Fibroblast of lung (primary cell): ENCODE data around the gene ZIC3. TPM values are rescaled to one million over a fixed set of nuclear protein-coding genes. Genes with fewer than 3 reads are reported as not detected.

Experiments used
- DNase-seq, 2 donors: peaks; one replicate each; pipeline versions ENCODE4 v3.0.0 to v3.0.0-alpha.2; 2010; ENCODE audit warnings: low read depth in 2 of 2
- H2AFZ ChIP-seq: 2 replicates; pipeline ENCODE4 v1.5.1; 2012; ENCODE audit warnings: low read length, control low read depth, inconsistent platforms
- H3K27ac ChIP-seq: 2 replicates; pipeline ENCODE4 v1.5.1; 2011; ENCODE audit warnings: low read length, control low read depth; ENCODE audit not compliant: insufficient read depth
- H3K27me3 ChIP-seq: 2 replicates; pipeline ENCODE4 v1.5.1; 2011; ENCODE audit warnings: mild to moderate bottlenecking, low read length; ENCODE audit not compliant: control insufficient read depth, insufficient read depth
- H3K36me3 ChIP-seq: 2 replicates; pipeline ENCODE4 v1.5.1; 2011; ENCODE audit warnings: low read length; ENCODE audit not compliant: control insufficient read depth, insufficient read depth
- H3K4me1 ChIP-seq: 2 replicates; pipeline ENCODE4 v1.5.1; 2011; ENCODE audit warnings: low read length; ENCODE audit not compliant: control insufficient read depth, insufficient read depth; ENCODE audit errors: extremely low read depth
- H3K4me2 ChIP-seq: 2 replicates; pipeline ENCODE4 v1.5.1; 2011; ENCODE audit warnings: low read length, control low read depth; ENCODE audit not compliant: insufficient read depth; ENCODE audit errors: extremely low read depth
- H3K4me3 ChIP-seq, 4 experiments: fragments of 200-600 bp in 1 of 4; sonication (generic) in 1 of 4; replicated peaks in 1 of 4; 2 replicates each; pipeline ENCODE4 v1.5.1; 2011 to 2016; ENCODE audit warnings: low read length in 4 of 4, low read depth in 3 of 4, mild to moderate bottlenecking in 3 of 4, control low read depth in 2 of 4, inconsistent platforms in 1 of 4, mixed read lengths in 1 of 4; ENCODE audit not compliant: insufficient read depth in 1 of 4; ENCODE audit errors: control extremely low read depth in 1 of 4
- H3K79me2 ChIP-seq: 2 replicates; pipeline ENCODE4 v1.5.1; 2012; ENCODE audit warnings: mild to moderate bottlenecking, low read length, inconsistent platforms; ENCODE audit not compliant: control insufficient read depth, insufficient read depth
- H3K9ac ChIP-seq: 2 replicates; pipeline ENCODE4 v1.5.1; 2011; ENCODE audit warnings: mild to moderate bottlenecking, low read length, control low read depth; ENCODE audit not compliant: insufficient read depth
- H3K9me3 ChIP-seq: 2 replicates; pipeline ENCODE4 v1.5.1; 2012; ENCODE audit warnings: low read depth, low read length; ENCODE audit not compliant: control insufficient read depth, insufficient read depth
- H4K20me1 ChIP-seq: 2 replicates; pipeline ENCODE4 v1.5.1; 2011; ENCODE audit warnings: low read length; ENCODE audit not compliant: control insufficient read depth, insufficient read depth; ENCODE audit errors: extremely low read depth
- EZH2 ChIP-seq: IDR thresholded peaks from 2 replicates; pipeline ENCODE4 v1.5.1; 2012; ENCODE audit warnings: low read length, control low read depth, mild to moderate bottlenecking; ENCODE audit errors: missing control alignments
- polyA plus RNA-seq, 2 donors: library from polyadenylated mRNA; depleted of rRNA in 1 of 2; stranded (reverse) in 1 of 2; unstranded in 1 of 2; fragments of >200 nt; gene quantifications; 2 replicates each; pipeline ENCODE4 v1.2.1, GENCODE V29; 2011 to 2012; ENCODE audit warnings: missing spikeins in 1 of 2
- total RNA-seq: library from RNA; depleted of rRNA; stranded (reverse); fragments of >200 nt; gene quantifications from 2 replicates; pipeline ENCODE4 v1.2.1, GENCODE V29; 2014
- TF ChIP-seq, protein P1 (sequence below), 2 donors: IDR thresholded peaks in 1 of 2; conservative IDR thresholded peaks in 1 of 2; 1 replicate in 1 of 2; 2 replicates in 1 of 2; pipeline ENCODE4 v1.5.1; 2011 to 2012; ENCODE audit warnings: low read length in 2 of 2, control low read depth in 1 of 2, inconsistent platforms in 1 of 2, low read depth in 1 of 2, mild to moderate bottlenecking in 1 of 2

Gene ZIC3
- total and polyA plus RNA-seq, 2 donors (not counting 1 experiment from before 2014, with no cell fraction given) = not detected

DNA sequence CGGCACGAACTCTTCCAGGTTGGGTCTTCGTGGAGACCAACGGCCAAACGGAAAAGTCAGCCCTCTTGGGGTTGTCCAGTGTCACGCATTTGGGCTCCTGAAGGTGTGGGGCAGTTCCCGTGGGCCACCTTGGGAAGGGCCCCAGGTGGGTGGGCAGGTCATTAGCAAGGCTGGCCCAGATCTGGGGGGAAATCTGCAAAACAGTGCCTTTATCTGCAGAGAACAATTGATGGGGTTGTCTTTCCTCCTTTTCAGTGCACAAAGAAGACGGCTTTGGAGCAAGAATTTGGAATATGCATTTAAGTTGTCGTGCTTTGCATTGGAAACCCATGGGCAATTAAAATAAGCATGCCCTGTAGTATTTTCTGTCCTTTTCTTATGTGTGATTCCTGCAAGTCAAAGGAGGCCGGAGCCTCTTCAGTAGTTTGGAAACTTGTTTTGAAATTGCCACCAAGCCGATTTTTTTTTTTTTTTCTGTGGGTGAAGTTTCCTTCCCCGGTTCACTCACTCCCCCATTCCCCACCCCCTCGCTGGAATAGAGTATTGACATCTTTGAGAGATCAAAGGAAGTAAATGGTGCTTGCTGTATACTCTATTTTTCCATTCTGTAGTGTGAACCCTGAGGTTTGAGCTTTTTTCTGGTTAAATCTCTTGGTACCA lies 9.8 kb downstream of the ZIC3 start:
- no peak for TF ChIP-seq EZH2
- TF ChIP-seq, protein P1, sequence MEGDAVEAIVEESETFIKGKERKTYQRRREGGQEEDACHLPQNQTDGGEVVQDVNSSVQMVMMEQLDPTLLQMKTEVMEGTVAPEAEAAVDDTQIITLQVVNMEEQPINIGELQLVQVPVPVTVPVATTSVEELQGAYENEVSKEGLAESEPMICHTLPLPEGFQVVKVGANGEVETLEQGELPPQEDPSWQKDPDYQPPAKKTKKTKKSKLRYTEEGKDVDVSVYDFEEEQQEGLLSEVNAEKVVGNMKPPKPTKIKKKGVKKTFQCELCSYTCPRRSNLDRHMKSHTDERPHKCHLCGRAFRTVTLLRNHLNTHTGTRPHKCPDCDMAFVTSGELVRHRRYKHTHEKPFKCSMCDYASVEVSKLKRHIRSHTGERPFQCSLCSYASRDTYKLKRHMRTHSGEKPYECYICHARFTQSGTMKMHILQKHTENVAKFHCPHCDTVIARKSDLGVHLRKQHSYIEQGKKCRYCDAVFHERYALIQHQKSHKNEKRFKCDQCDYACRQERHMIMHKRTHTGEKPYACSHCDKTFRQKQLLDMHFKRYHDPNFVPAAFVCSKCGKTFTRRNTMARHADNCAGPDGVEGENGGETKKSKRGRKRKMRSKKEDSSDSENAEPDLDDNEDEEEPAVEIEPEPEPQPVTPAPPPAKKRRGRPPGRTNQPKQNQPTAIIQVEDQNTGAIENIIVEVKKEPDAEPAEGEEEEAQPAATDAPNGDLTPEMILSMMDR (conservative IDR thresholded peaks at IDR 0.05 in 1 of 2, IDR thresholded peaks at IDR 0.05 in 1 of 2; ENCODE audit: low read depth in 1 of 2, low read length in 2 of 2) = no peak
- no peak for DNase-seq
- Histone ChIP-seq H3K27ac (no peak overlapping the region), H3K4me1 (no peaks in the 10 kb centered on the region), H4K20me1 (no peaks in the 10 kb centered on the region), H3K9me3 (no peaks in the 10 kb centered on the region), H2AFZ (no peak overlapping the region), H3K4me3 (no peak overlapping the region), H3K36me3 (no peaks in the 10 kb centered on the region), H3K4me2 (no peak overlapping the region), H3K9ac (no peak overlapping the region), H3K27me3 (no peaks in the 10 kb centered on the region), H3K79me2 (no peaks in the 10 kb centered on the region)

DNA sequence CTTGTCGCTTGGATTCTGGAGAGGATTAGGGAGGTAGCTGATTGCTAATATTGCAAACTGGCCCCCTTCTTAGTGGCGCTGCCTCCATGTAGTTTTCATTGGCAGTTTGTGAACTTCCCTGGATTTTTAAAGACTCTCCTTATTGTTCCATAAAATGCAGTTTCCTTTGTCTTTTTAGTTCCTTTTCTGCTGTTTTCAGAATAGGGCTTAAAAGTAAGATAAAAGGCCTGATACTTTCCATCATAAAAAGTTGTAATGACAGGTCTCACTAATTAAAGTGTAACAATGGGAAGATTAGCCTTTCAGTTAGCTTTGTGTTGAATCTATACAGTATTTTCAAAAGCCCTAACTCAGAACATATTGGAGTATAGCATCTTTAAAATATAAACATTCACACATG lies 21.2 kb downstream of the ZIC3 start:
- DNase-seq = no peak
- Histone ChIP-seq H3K9me3 (no peaks in the 10 kb centered on the region), H3K4me1 (no peaks in the 10 kb centered on the region), H3K4me2 (no peak overlapping the region), H3K27me3 (no peaks in the 10 kb centered on the region), H3K9ac (no peak overlapping the region), H3K36me3 (no peaks in the 10 kb centered on the region), H2AFZ (no peak overlapping the region), H3K79me2 (no peaks in the 10 kb centered on the region), H4K20me1 (no peaks in the 10 kb centered on the region), H3K4me3 (no peak overlapping the region), H3K27ac (no peak overlapping the region)
- TF ChIP-seq, protein P1 (conservative IDR thresholded peaks at IDR 0.05 in 1 of 2, IDR thresholded peaks at IDR 0.05 in 1 of 2; ENCODE audit: low read depth in 1 of 2, low read length in 2 of 2) = no peak
- TF ChIP-seq EZH2 = no peak

DNA sequence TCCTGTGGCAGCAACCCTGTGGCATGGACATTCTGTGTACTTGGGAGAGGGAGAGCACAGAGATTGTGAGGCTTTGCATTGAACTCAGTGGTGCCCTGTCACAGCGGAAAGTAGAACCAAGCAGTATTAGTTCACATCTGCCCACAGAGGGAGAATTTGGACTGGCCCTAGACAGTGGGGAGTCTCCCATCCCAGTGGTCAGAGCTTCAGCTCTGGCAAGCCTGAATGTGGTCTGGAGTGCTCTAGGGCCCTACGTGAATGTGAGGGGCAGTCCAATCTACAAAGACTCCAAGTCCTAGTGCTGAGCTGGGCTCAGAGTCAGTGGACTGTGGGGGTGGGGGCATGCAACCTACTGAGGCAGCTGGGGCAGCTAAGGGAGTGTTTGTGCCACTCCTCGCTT lies 34.8 kb downstream of the ZIC3 start:
- Histone ChIP-seq H3K4me2 (no peak overlapping the region), H3K9me3 (no peaks in the 10 kb centered on the region), H3K79me2 (no peaks in the 10 kb centered on the region), H3K27ac (no peak overlapping the region), H3K36me3 (no peaks in the 10 kb centered on the region), H4K20me1 (no peaks in the 10 kb centered on the region), H2AFZ (no peak overlapping the region), H3K4me3 (no peak overlapping the region), H3K27me3 (no peaks in the 10 kb centered on the region), H3K4me1 (no peaks in the 10 kb centered on the region), H3K9ac (no peak overlapping the region)
- no peak for TF ChIP-seq EZH2
- no peak for DNase-seq
